GM10248 (cell line): ENCODE data around the gene ARMC3.

ENCODE experiments used
- CTCF ChIA-PET: fragments of 300-600 bp; sonication (Branson Sonifier 250); formaldehyde crosslinking; extraction: SDS; loops from one replicate; lab custom pipeline; 2021; ENCODE audit warnings: antibody characterized with exemption; lab: Yijun Ruan, JAX
- POLR2A ChIA-PET: fragments of 350-650 bp; sonication (Branson Sonifier 250); formaldehyde crosslinking; extraction: SDS; loops from one replicate; lab custom pipeline; 2020; ENCODE audit warnings: antibody characterized with exemption; lab: Yijun Ruan, JAX
- DNase-seq: peaks from one replicate; pipeline ENCODE4 v3.0.0; 2012; ENCODE audit errors: extremely low spot score
- TF ChIP-seq, protein P1 (sequence below): IDR thresholded peaks from 2 replicates; pipeline ENCODE4 v1.5.1; 2012; ENCODE audit warnings: mild to moderate bottlenecking, low read depth; ENCODE audit errors: extremely low read depth, missing control alignments, control extremely low read depth

ARMC3 gene

DNA sequence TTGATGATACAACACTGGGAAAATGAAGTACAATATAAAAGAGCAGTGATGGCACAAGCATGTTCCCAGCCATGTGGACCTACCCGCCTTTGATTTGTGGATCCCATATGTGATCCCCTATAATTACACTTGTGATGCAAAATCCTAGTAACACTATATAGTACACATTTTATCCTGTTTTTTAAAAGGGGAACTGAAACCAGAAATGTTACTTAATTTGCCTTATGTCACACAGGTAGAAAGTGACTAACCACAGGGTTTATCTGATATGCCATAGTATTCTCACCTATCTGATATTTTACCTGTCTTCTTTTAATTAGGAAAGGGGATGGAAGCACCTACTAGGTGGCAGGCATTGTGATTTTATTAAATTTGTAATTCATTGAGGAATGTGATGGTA lies 35.0 kb downstream of the ARMC3 start:
- CTCF ChIA-PET = no interaction called here
- no peak for DNase-seq
- TF ChIP-seq, protein P1, sequence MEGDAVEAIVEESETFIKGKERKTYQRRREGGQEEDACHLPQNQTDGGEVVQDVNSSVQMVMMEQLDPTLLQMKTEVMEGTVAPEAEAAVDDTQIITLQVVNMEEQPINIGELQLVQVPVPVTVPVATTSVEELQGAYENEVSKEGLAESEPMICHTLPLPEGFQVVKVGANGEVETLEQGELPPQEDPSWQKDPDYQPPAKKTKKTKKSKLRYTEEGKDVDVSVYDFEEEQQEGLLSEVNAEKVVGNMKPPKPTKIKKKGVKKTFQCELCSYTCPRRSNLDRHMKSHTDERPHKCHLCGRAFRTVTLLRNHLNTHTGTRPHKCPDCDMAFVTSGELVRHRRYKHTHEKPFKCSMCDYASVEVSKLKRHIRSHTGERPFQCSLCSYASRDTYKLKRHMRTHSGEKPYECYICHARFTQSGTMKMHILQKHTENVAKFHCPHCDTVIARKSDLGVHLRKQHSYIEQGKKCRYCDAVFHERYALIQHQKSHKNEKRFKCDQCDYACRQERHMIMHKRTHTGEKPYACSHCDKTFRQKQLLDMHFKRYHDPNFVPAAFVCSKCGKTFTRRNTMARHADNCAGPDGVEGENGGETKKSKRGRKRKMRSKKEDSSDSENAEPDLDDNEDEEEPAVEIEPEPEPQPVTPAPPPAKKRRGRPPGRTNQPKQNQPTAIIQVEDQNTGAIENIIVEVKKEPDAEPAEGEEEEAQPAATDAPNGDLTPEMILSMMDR = no peak
- POLR2A ChIA-PET = no interaction called here

GRCh38 chr10:22969704-22970103 lies 41.9 kb downstream of the ARMC3 start:
- ChIA-PET CTCF (interaction anchor here (2.4 kb wide), 1 partner anchor 10 kb away, joined by 7 read pairs; no protein-coding TSS in a partner anchor), POLR2A (no interaction called here)
- TF ChIP-seq, protein P1 = no peak
- DNase-seq = no peak

DNA sequence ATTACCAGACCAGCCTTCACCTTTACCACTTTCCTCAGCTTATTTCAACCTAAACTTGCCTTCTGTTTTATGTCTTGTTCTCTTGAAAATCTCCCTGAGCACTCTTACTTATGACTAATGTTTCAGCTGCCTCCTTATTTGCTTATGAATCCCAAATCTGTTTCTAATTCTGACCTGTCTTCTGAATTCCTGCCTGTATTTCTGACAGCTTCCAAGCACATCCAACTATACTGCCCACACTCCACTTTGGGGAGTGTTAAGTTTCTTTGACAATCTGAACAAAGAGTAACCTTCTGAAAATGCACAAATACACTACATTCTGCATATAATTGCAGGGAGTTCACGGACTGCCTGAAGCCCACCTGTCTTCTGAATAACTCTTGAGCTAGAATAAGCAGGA lies 48.7 kb downstream of the ARMC3 start:
- TF ChIP-seq, protein P1 = no peak
- CTCF ChIA-PET = interaction anchor here (1.1 to 1.7 kb wide), 3 partner anchors 10 to 26 kb away, joined by 3 read pairs; no protein-coding TSS in a partner anchor
- DNase-seq = no peak
- POLR2A ChIA-PET = no interaction called here

GRCh38 chr10:22977751-22978150 lies 49.9 kb downstream of the ARMC3 start:
- TF ChIP-seq, protein P1 = no peak
- no peak for DNase-seq
- ChIA-PET POLR2A (no interaction called here), CTCF (no interaction called here)

GRCh38 chr10:22978287-22978686 lies 50.4 kb downstream of the ARMC3 start:
- ChIA-PET POLR2A (no interaction called here), CTCF (no interaction called here)
- TF ChIP-seq, protein P1 = no peak
- no peak for DNase-seq

GRCh38 chr10:22978918-22979317 lies 51.1 kb downstream of the ARMC3 start:
- ChIA-PET CTCF (no interaction called here), POLR2A (no interaction called here)
- TF ChIP-seq, protein P1 = no peak
- DNase-seq = no peak
